ENCODE data around the gene KIRREL3. TPM values are rescaled to one million over a fixed set of nuclear protein-coding genes. Genes with fewer than 3 reads are reported as not detected.

Gene KIRREL3
- total and polyA plus RNA-seq, 9 of the 15 experiments (the other 6 are each of a cell fraction or from before 2014, with no cell fraction given) = 0.04 to 0.10 TPM; not detected in 7

DNA sequence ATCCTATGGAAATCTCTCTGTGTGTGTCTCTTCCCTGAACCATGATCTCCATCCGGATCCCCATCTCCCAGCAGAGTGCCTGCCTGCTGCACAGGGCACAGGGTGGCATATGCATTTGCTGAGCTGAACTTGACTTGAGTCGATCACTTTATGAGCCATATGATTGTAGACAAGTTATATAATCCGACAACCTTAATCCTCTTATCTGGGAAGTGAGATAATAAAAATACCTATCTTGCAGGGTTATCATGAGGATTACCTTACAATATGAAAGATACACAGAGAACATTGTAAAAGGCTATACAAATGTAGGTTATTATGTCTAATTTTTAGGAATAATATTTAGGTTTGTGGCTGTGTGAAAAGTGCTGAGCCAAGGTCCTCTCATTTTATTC is 520.6 kb downstream of the KIRREL3 start:
- no peak overlapping the region for H3K27ac ChIP-seq (ENCODE audit: extremely low read depth, low read depth, low read length)
- H3K27me3 ChIP-seq (ENCODE audit: control insufficient read depth in 2 of 2, insufficient read depth in 2 of 2, low read length in 2 of 2) = peaks cover 4 to 43% of the 10 kb centered on the region in 2 experiments; a peak in 4 of 5 replicates
- H3K36me3 ChIP-seq (ENCODE audit: control insufficient read depth, insufficient read depth, low read length) = no peaks in the 10 kb centered on the region
- ChIA-PET CTCF (ENCODE audit: low intra/inter-chr PET ratio) (interaction anchor here (0.7 to 2.4 kb wide), 3 partner anchors 19 to 169 kb away, joined by 3 to 12 read pairs (median 6); no protein-coding TSS in a partner anchor), POLR2A (interaction anchor here (0.8 to 1.6 kb wide), 6 partner anchors 9 to 195 kb away, joined by 3 to 8 read pairs (median 4); no protein-coding TSS in a partner anchor)
- peak overlapping the region; percentile 96 for H2AFZ ChIP-seq (ENCODE audit: low read depth, low read length)
- in situ Hi-C loops (cut with MboI) = no loop called here
- DNase-seq (ENCODE audit: extremely low read depth in 1 of 4, low spot score in 3 of 4) (no peak), ATAC-seq (no peak), FAIRE-seq (no peak)
- H3K4me3 ChIP-seq = no peak overlapping the region
- H4K20me1 ChIP-seq (replicated peaks; ENCODE audit: control insufficient read depth, insufficient read depth, low read length) = no peaks in the 10 kb centered on the region
- intact Hi-C loops (cut with micrococcal nuclease) = loop anchor here (1.0 to 2.0 kb wide), 2 partner anchors 39 to 170 kb away; no protein-coding TSS in a partner anchor
- no peak overlapping the region for H3K4me2 ChIP-seq (ENCODE audit: insufficient read depth, low read length)
- 57% methylated on average over 3 of the region's 3 CpGs for WGBS (ENCODE audit: insufficient coverage, low coverage, missing lambda C conversion rate)
- H3K9me3 ChIP-seq (replicated peaks; ENCODE audit: control insufficient read depth, insufficient read depth, low read depth, low read length) = no peaks in the 10 kb centered on the region
- H3K4me1 ChIP-seq (replicated peaks in 1 of 2; ENCODE audit: control insufficient read depth in 2 of 2, insufficient read depth in 2 of 2, low read length in 2 of 2) = peaks cover 3 to 4% of the 10 kb centered on the region in 2 experiments; a peak in 2 of 5 replicates
- no peak for TF ChIP-seq RBM39 (optimal IDR thresholded peaks at IDR 0.05; ENCODE audit: low read depth, low read length)
- no peak for TF ChIP-seq ZNF24 (IDR thresholded peaks at IDR 0.05)
- TF ChIP-seq DPF2 (IDR thresholded peaks at IDR 0.05) = no peak
- TF ChIP-seq, protein P1, sequence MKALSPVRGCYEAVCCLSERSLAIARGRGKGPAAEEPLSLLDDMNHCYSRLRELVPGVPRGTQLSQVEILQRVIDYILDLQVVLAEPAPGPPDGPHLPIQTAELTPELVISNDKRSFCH (CRISPR knock-in tag; IDR thresholded peaks at IDR 0.05) = no peak
- TF ChIP-seq, protein P1 (tag; IDR thresholded peaks at IDR 0.05) = no peak
- TF ChIP-seq KLF13 (tag; IDR thresholded peaks at IDR 0.05; ENCODE audit: borderline replicate concordance, low read depth) = no peak
- no peak for TF ChIP-seq BRD9 (IDR thresholded peaks at IDR 0.05; ENCODE audit: low read depth, partially characterized antibody)
- TF ChIP-seq, protein P2, sequence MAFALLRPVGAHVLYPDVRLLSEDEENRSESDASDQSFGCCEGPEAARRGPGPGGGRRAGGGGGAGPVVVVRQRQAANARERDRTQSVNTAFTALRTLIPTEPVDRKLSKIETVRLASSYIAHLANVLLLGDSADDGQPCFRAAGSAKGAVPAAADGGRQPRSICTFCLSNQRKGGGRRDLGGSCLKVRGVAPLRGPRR (CRISPR knock-in tag; IDR thresholded peaks at IDR 0.05) = no peak
- TF ChIP-seq ZNF263 (CRISPR knock-in tag; IDR thresholded peaks at IDR 0.05; ENCODE audit: borderline replicate concordance) = no peak
- TF ChIP-seq, protein P3, sequence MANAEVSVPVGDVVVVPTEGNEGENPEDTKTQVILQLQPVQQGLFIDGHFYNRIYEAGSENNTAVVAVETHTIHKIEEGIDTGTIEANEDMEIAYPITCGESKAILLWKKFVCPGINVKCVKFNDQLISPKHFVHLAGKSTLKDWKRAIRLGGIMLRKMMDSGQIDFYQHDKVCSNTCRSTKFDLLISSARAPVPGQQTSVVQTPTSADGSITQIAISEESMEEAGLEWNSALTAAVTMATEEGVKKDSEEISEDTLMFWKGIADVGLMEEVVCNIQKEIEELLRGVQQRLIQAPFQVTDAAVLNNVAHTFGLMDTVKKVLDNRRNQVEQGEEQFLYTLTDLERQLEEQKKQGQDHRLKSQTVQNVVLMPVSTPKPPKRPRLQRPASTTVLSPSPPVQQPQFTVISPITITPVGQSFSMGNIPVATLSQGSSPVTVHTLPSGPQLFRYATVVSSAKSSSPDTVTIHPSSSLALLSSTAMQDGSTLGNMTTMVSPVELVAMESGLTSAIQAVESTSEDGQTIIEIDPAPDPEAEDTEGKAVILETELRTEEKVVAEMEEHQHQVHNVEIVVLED (CRISPR knock-in tag; IDR thresholded peaks at IDR 0.05) = no peak
- TF ChIP-seq ZNF696 (CRISPR knock-in tag; conservative IDR thresholded peaks at IDR 0.05) = no peak
- no peak for TF ChIP-seq SNRNP70 (optimal IDR thresholded peaks at IDR 0.05; ENCODE audit: low read depth, low read length)
- TF ChIP-seq NFE2L1 (tag; IDR thresholded peaks at IDR 0.05; ENCODE audit: borderline replicate concordance, low read depth) = no peak
- no peak overlapping the region for H3K9ac ChIP-seq (ENCODE audit: insufficient read depth in 1 of 2, low read depth in 2 of 2, low read length in 2 of 2)
- BruUV-seq (replicated peaks) = no TSS peak
- no peaks in the 10 kb centered on the region for H3K9me1 ChIP-seq (ENCODE audit: control insufficient read depth, insufficient read depth, low read length)
- no peaks in the 10 kb centered on the region for H3K79me2 ChIP-seq (ENCODE audit: control insufficient read depth, insufficient read depth, low read length)

All from K562 (cell line).